HEK293 (cell line): ENCODE measurements around the gene SPIB.

ENCODE experiments used
- CTCF ChIP-seq: fragments of 450-650 bp; formaldehyde crosslinking; IDR thresholded peaks from 2 replicates; pipeline ENCODE4 v1.5.1; 2016; ENCODE audit warnings: missing biosample characterization, missing genetic modification characterization
- OSR2 ChIP-seq: fragments of 450-650 bp; formaldehyde crosslinking; IDR thresholded peaks from 2 replicates; pipeline ENCODE4 v1.5.1; 2016; ENCODE audit warnings: missing biosample characterization, missing genetic modification characterization
- ZNF148 ChIP-seq: fragments of 450-650 bp; formaldehyde crosslinking; IDR thresholded peaks from 2 replicates; pipeline ENCODE4 v1.5.0; 2017; ENCODE audit warnings: missing biosample characterization, missing genetic modification characterization, borderline replicate concordance
- ZNF548 ChIP-seq: fragments of 450-650 bp; formaldehyde crosslinking; IDR thresholded peaks from 2 replicates; pipeline ENCODE4 v1.5.1; 2016; ENCODE audit warnings: missing biosample characterization, missing genetic modification characterization

GRCh38 chr19:50415661-50416033, 3.1 kb upstream of the SPIB start:
- no peak for TF ChIP-seq CTCF (tag by site-specific recombination)
- no peak for TF ChIP-seq OSR2 (tag by site-specific recombination)
- TF ChIP-seq ZNF148 (tag by site-specific recombination) = no peak
- TF ChIP-seq ZNF548 (tag by site-specific recombination) = no peak
